Measurements from ENCODE around the gene RASAL2.

RASAL2 gene

DNA sequence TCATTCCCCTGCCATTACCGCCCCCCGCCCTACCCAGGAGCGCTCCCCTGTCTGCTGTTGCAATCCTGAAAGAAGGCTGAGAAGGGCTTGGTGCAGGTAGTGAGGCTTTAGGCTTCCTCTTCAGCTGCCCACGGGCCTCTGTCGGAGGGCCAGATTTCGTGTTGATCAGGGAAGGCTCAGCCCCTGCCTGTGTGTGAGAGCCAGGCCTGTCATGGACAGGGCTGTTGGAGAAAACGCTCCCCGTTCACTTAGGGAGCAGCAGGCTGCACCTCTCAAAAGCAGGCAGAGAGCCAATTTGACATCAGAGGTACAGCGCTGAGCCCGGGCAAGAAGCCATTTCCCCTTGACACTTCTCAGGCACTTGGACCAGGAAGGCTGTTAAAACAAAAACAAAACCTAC lies 438.0 kb downstream of the RASAL2 start:
- no peak overlapping the region for H3K4me3 ChIP-seq (ENCODE audit: low read length)
- no peak for DNase-seq (ENCODE audit: low read depth, low spot score)

GRCh38 chr1:178532392-178532791 lies 438.5 kb downstream of the RASAL2 start:
- peak; percentile 53 for DNase-seq (ENCODE audit: low read depth, low spot score)
- H3K4me3 ChIP-seq (ENCODE audit: low read length), result no peak overlapping the region

GRCh38 chr1:178533121-178533946 lies 439.4 kb downstream of the RASAL2 start:
- no peak overlapping the region for H3K4me3 ChIP-seq (ENCODE audit: low read length)
- no peak for DNase-seq (ENCODE audit: low read depth, low spot score)

Data from Jurkat, Clone E6-1 (cell line).